ENCODE measurements around the gene NCAM1. TPM values are rescaled to one million over a fixed set of nuclear protein-coding genes. Genes with fewer than 3 reads are reported as not detected.
"Not testable (repeated sequence)": the region's sequence is repeated elsewhere in the genome, so short reads cannot be mapped to it uniquely, and the experiment has no call there.

NCAM1 gene
- total and polyA plus RNA-seq, 2 donors (not counting 3 experiments of a cell fraction or from before 2014, with no cell fraction given): 0.03 TPM; not detected in 1

DNA sequence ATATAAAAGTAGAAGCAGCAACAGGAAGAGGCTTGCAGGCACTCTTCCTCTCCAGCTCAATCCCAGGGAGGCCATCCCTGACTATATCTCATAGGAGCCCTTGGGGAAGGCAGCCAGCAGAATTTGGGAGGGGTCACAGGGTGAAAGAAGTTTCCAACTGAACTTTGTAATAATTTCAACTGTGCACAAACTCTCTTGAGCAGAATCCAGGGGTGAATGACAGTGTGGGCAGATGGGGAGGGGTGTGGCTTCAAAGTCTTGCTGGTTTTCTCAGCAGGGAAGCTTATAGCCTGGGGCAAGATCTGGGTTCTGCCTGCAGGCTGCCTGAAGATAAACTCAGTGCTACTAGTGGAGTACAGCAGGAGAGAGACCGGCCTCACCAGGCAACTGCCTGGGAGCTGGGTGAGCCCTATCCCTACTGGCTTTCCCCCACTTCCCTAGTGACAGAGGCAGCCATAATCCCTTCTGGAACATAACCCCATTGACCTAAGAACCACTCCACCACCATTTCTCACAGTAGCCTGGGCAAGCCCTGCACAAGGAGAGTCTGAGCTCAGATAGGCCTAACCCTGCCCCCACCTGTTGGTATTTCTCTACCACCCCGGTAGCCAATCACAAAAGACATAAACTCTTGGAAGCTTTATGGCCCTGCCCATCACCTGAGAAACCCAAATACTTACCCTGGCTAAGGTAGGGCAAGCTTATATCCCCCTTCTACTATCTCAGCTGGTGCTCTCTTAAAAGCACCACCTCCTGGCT lies 335.4 kb downstream of the NCAM1 start:
- Histone ChIP-seq H3K27me3 (ENCODE audit: control insufficient read depth in 2 of 2, insufficient read depth in 2 of 2, low read length in 2 of 2) (peaks cover 0 to 2% of the 10 kb centered on the region in 2 experiments), H3K9me3 (replicated peaks; ENCODE audit: control insufficient read depth, insufficient read depth, low read length) (no peaks in the 10 kb centered on the region), H3K9me1 (replicated peaks; ENCODE audit: control insufficient read depth, extremely low read depth, insufficient read depth, low read length) (no peaks in the 10 kb centered on the region), H3K79me2 (ENCODE audit: control insufficient read depth, insufficient read depth, low read length) (no peaks in the 10 kb centered on the region), H4K20me1 (replicated peaks; ENCODE audit: control insufficient read depth, extremely low read depth, insufficient read depth, low read length) (no peaks in the 10 kb centered on the region), H3K9ac (replicated peaks; ENCODE audit: extremely low read depth, insufficient read depth, low read length) (no peak overlapping the region), H3K36me3 (ENCODE audit: control insufficient read depth in 2 of 2, extremely low read depth in 1 of 2, insufficient read depth in 2 of 2, low read length in 2 of 2) (no peaks in the 10 kb centered on the region), H2AFZ (ENCODE audit: low read depth, low read length) (no peak overlapping the region), H3K4me3 (replicated peaks in 1 of 3; ENCODE audit: insufficient read depth in 1 of 3, low read depth in 1 of 3, low read length in 3 of 3) (no peak overlapping the region), H3K4me1 (ENCODE audit: control insufficient read depth, extremely low read depth, insufficient read depth, low read length) (no peaks in the 10 kb centered on the region), H3K27ac (ENCODE audit: insufficient read depth, low read depth, low read length) (no peak overlapping the region), H3K4me2 (ENCODE audit: insufficient read depth, low read length) (no peak overlapping the region)
- ChIA-PET CTCF (interaction anchor here (1.6 kb wide), 1 partner anchor 9 kb away, joined by 3 read pairs; no protein-coding TSS in a partner anchor), POLR2A (no interaction called here)
- no TSS peak for BruUV-seq (replicated peaks)
- dilution Hi-C loops (cut with MboI; ENCODE audit: extremely low pct_ligation_motif_present, low sequenced_read_pairs): no loop called here
- DNase-seq (ENCODE audit: low read depth, low spot score) (no peak), FAIRE-seq (no peak)
- intact Hi-C loops (cut with micrococcal nuclease): no loop called here
- no peak for TF ChIP-seq MYC (IDR thresholded peaks at IDR 0.05; ENCODE audit: low read depth, low read length)

DNA sequence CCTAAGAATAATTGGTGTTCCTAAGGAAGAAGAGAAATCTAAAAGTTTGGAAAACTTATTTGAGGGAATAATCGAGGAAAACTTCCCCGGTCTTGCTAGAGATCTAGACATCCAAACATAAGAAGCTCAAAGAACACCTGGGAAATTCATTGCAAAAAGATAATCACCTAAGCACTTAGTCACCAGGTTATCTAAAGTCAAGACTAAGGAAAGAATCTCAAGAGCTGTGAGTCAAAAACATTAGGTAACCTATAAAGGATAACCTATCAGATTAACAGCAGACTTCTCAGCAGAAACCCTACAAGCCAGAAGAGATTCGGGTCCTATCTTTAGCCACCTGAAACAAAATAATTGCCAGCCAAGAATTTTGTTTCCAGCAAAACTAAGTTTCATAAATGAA lies 337.3 kb downstream of the NCAM1 start:
- H3K27me3 ChIP-seq (ENCODE audit: control insufficient read depth in 2 of 2, insufficient read depth in 2 of 2, low read length in 2 of 2); H2AFZ ChIP-seq (ENCODE audit: low read depth, low read length); H3K4me1 ChIP-seq (ENCODE audit: control insufficient read depth, extremely low read depth, insufficient read depth, low read length); H3K9me3 ChIP-seq (replicated peaks; ENCODE audit: control insufficient read depth, insufficient read depth, low read length); dilution Hi-C loops (cut with MboI; ENCODE audit: extremely low pct_ligation_motif_present, low sequenced_read_pairs); H3K4me3 ChIP-seq (replicated peaks in 1 of 3; ENCODE audit: insufficient read depth in 1 of 3, low read depth in 1 of 3, low read length in 3 of 3); H4K20me1 ChIP-seq (replicated peaks; ENCODE audit: control insufficient read depth, extremely low read depth, insufficient read depth, low read length); intact Hi-C loops (cut with micrococcal nuclease); H3K36me3 ChIP-seq (ENCODE audit: control insufficient read depth in 2 of 2, extremely low read depth in 1 of 2, insufficient read depth in 2 of 2, low read length in 2 of 2); H3K9me1 ChIP-seq (replicated peaks; ENCODE audit: control insufficient read depth, extremely low read depth, insufficient read depth, low read length); H3K27ac ChIP-seq (ENCODE audit: insufficient read depth, low read depth, low read length); BruUV-seq (replicated peaks); H3K9ac ChIP-seq (replicated peaks; ENCODE audit: extremely low read depth, insufficient read depth, low read length); FAIRE-seq; H3K79me2 ChIP-seq (ENCODE audit: control insufficient read depth, insufficient read depth, low read length); DNase-seq (ENCODE audit: low read depth, low spot score); POLR2A ChIA-PET; H3K4me2 ChIP-seq (ENCODE audit: insufficient read depth, low read length): not testable (repeated sequence)
- CTCF ChIA-PET: interaction anchor here (0.8 to 2.8 kb wide), 3 partner anchors 9 to 498 kb away, joined by 3 to 13 read pairs (median 3); no protein-coding TSS in a partner anchor

Measured in endothelial cell of umbilical vein (primary cell).